Measurements from ENCODE around the gene MYMX.

The MYMX gene

GRCh38 chr6:44203955-44204354 is 12.8 kb upstream of the MYMX start:
- no peak overlapping the region for H3K4me3 ChIP-seq (ENCODE audit: low read length)
- H3K9me3 ChIP-seq (ENCODE audit: insufficient read depth, low read depth, low read length): no peaks in the 10 kb centered on the region
- H3K36me3 ChIP-seq (ENCODE audit: insufficient read depth, low read depth, low read length): no peaks in the 10 kb centered on the region
- peaks cover 27% of the 10 kb centered on the region for H3K4me1 ChIP-seq (ENCODE audit: insufficient read depth, low read length)
- no peaks in the 10 kb centered on the region for H3K27me3 ChIP-seq (ENCODE audit: insufficient read depth, low read length)
- no peak overlapping the region for H3K27ac ChIP-seq (ENCODE audit: low read length)
- H3K9ac ChIP-seq (ENCODE audit: low read depth, low read length): no peak overlapping the region

- Histone ChIP-seq H3K9me3 (ENCODE audit: insufficient read depth, low read depth, low read length) (no peaks in the 10 kb centered on the region), H3K27me3 (ENCODE audit: insufficient read depth, low read length) (no peaks in the 10 kb centered on the region), H3K4me3 (ENCODE audit: low read length) (no peak overlapping the region), H3K36me3 (ENCODE audit: insufficient read depth, low read depth, low read length) (no peaks in the 10 kb centered on the region), H3K27ac (ENCODE audit: low read length) (no peak overlapping the region), H3K4me1 (ENCODE audit: insufficient read depth, low read length) (peaks cover 16% of the 10 kb centered on the region), H3K9ac (ENCODE audit: low read depth, low read length) (no peak overlapping the region)
These were observed 8.8 kb upstream of the MYMX start for GRCh38 chr6:44207966-44208365.

DNA sequence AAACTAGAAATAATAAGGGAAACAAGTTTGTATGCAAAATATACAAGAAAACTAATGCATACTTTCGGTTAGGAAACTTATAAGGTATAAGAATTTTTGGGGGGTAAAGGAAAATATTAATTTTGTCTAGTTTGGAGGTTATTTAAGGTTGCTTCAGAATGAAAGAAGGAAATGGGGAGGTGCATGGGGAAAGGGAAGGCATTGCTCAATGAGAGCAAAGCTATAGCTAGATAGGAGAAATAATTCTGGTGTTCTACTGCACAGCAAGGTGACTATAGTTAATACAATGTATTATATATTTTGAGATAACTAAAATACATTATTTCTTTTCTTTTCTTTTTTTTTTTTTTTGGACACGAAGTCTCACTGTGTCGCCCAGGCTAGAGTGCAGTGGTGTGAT is 5.4 kb upstream of the MYMX start:
- no peaks in the 10 kb centered on the region for H3K9me3 ChIP-seq (ENCODE audit: insufficient read depth, low read depth, low read length)
- no peak overlapping the region for H3K4me3 ChIP-seq (ENCODE audit: low read length)
- H3K27me3 ChIP-seq (ENCODE audit: insufficient read depth, low read length): no peaks in the 10 kb centered on the region
- no peaks in the 10 kb centered on the region for H3K36me3 ChIP-seq (ENCODE audit: insufficient read depth, low read depth, low read length)
- no peak overlapping the region for H3K27ac ChIP-seq (ENCODE audit: low read length)
- peaks cover 4% of the 10 kb centered on the region; the same call in 1 of the 2 replicates for H3K4me1 ChIP-seq (ENCODE audit: insufficient read depth, low read length)
- no peak overlapping the region for H3K9ac ChIP-seq (ENCODE audit: low read depth, low read length)

- Histone ChIP-seq H3K27me3 (ENCODE audit: insufficient read depth, low read length) (peaks cover 3% of the 10 kb centered on the region), H3K4me1 (ENCODE audit: insufficient read depth, low read length) (peaks cover 19% of the 10 kb centered on the region), H3K9ac (ENCODE audit: low read depth, low read length) (no peak overlapping the region), H3K36me3 (ENCODE audit: insufficient read depth, low read depth, low read length) (no peaks in the 10 kb centered on the region), H3K9me3 (ENCODE audit: insufficient read depth, low read depth, low read length) (no peaks in the 10 kb centered on the region), H3K4me3 (ENCODE audit: low read length) (no peak overlapping the region), H3K27ac (ENCODE audit: low read length) (no peak overlapping the region)
These were observed 2.4 kb upstream of the MYMX start for GRCh38 chr6:44214307-44214706.

- Histone ChIP-seq H3K4me3 (ENCODE audit: low read length) (peak overlapping the region; percentile 70; the same call in 1 of the 2 replicates), H3K36me3 (ENCODE audit: insufficient read depth, low read depth, low read length) (no peaks in the 10 kb centered on the region), H3K4me1 (ENCODE audit: insufficient read depth, low read length) (peaks cover 27% of the 10 kb centered on the region), H3K27me3 (ENCODE audit: insufficient read depth, low read length) (peaks cover 3% of the 10 kb centered on the region), H3K9me3 (ENCODE audit: insufficient read depth, low read depth, low read length) (no peaks in the 10 kb centered on the region), H3K27ac (ENCODE audit: low read length) (no peak overlapping the region), H3K9ac (ENCODE audit: low read depth, low read length) (peak overlapping the region; percentile 85; the same call in 1 of the 2 replicates)
These were observed 812 bp downstream of the MYMX start for GRCh38 chr6:44217332-44218143.

DNA sequence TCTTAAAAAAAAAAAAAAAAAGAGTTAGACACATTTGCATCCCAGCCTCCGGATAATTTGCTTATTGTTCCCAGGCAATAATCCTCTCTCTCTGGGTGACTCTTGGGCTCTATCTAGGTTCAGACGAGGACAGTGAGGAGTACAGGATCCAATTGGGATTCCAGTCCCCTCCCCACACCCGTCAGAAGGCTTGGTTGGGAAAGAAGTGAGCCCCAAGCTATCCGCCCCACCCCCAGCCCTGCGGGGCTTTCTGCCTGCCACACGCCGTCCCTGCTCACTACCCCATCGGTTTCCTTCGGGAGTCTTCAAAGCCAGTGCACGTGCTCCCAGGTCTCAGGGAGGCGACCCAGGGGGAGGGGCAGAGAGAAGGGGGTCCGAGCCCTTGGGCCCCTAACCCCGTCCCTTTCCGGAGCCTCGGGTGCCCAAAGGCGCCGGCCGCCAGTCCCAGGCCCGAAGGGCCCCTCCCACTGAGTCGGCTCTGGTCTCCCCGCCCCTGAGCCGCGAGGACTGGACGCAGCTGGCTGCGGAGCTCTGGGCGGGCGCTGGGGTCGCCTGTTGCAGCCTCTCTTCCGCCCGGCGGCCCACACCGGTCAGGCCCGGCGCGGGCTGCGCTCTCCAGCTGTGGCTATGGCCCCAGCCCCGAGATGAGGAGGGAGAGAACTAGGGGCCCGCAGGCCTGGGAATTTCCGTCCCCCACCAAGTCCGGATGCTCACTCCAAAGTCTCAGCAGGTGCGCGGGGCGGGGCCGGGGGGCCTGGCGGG is 2.5 kb downstream of the MYMX start:
- peaks cover 3% of the 10 kb centered on the region for H3K27me3 ChIP-seq (ENCODE audit: insufficient read depth, low read length)
- peak overlapping the region; percentile 70 for H3K4me3 ChIP-seq (ENCODE audit: low read length)
- no peaks in the 10 kb centered on the region for H3K36me3 ChIP-seq (ENCODE audit: insufficient read depth, low read depth, low read length)
- no peaks in the 10 kb centered on the region for H3K9me3 ChIP-seq (ENCODE audit: insufficient read depth, low read depth, low read length)
- peaks cover 30% of the 10 kb centered on the region for H3K4me1 ChIP-seq (ENCODE audit: insufficient read depth, low read length)
- peak overlapping the region; percentile 87 for H3K27ac ChIP-seq (ENCODE audit: low read length)
- H3K9ac ChIP-seq (ENCODE audit: low read depth, low read length): peak overlapping the region; percentile 85

GRCh38 chr6:44219815-44220784 is 3.4 kb downstream of the MYMX start:
- Histone ChIP-seq H3K27me3 (ENCODE audit: insufficient read depth, low read length) (peaks cover 3% of the 10 kb centered on the region), H3K4me3 (ENCODE audit: low read length) (peak overlapping the region; percentile 55), H3K9me3 (ENCODE audit: insufficient read depth, low read depth, low read length) (no peaks in the 10 kb centered on the region), H3K36me3 (ENCODE audit: insufficient read depth, low read depth, low read length) (no peaks in the 10 kb centered on the region), H3K9ac (ENCODE audit: low read depth, low read length) (peak overlapping the region; percentile 62; the same call in 1 of the 2 replicates), H3K27ac (ENCODE audit: low read length) (no peak overlapping the region), H3K4me1 (ENCODE audit: insufficient read depth, low read length) (peaks cover 37% of the 10 kb centered on the region)

- Histone ChIP-seq H3K4me1 (ENCODE audit: insufficient read depth, low read length) (peaks cover 43% of the 10 kb centered on the region), H3K9ac (ENCODE audit: low read depth, low read length) (no peak overlapping the region), H3K36me3 (ENCODE audit: insufficient read depth, low read depth, low read length) (no peaks in the 10 kb centered on the region), H3K27me3 (ENCODE audit: insufficient read depth, low read length) (peaks cover 3% of the 10 kb centered on the region), H3K9me3 (ENCODE audit: insufficient read depth, low read depth, low read length) (no peaks in the 10 kb centered on the region), H3K4me3 (ENCODE audit: low read length) (no peak overlapping the region), H3K27ac (ENCODE audit: low read length) (no peak overlapping the region)
These were observed 4.2 kb downstream of the MYMX start for GRCh38 chr6:44220913-44221290.

DNA sequence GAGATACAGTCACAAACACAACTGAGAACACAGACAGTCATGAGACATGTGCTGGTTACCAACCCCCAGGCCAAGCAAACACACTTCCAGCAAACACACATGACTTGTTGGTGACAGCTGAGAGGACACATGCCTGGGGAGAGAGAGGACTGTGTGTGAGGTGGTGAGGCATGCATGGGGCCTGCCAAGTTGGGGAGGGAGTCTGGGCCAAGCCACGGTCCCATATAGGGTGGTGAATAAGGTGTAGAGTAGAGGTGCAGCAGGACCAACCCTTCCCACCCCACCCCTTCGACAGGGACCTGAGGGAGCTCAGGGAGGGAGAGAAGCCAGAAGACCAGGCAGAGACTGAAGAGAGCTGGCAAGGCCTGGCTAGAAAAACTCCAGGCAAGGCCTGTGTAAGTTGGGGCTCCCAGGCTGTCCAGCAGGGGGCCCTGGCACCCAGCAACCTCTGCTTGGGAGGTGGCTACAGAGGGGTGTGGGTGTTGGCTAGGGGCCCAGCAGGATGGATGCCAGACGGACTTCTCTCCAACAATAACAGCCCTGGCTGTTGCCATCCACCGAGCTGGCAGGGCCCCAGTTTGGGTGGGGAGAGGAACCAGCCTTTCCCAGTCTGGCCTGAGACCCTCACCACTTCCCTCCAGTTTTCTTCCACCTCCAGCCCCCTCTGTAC is 4.7 kb downstream of the MYMX start:
- Histone ChIP-seq H3K9me3 (ENCODE audit: insufficient read depth, low read depth, low read length) (no peaks in the 10 kb centered on the region), H3K4me1 (ENCODE audit: insufficient read depth, low read length) (peaks cover 48% of the 10 kb centered on the region), H3K4me3 (ENCODE audit: low read length) (0 out of 2 replicates have a peak overlapping the region, but pooled peaks have one; percentile 4), H3K27ac (ENCODE audit: low read length) (no peak overlapping the region), H3K27me3 (ENCODE audit: insufficient read depth, low read length) (peaks cover 3% of the 10 kb centered on the region), H3K36me3 (ENCODE audit: insufficient read depth, low read depth, low read length) (no peaks in the 10 kb centered on the region), H3K9ac (ENCODE audit: low read depth, low read length) (peak overlapping the region; percentile 63; the same call in 1 of the 2 replicates)

GRCh38 chr6:44221961-44222335 is 5.2 kb downstream of the MYMX start:
- H3K27me3 ChIP-seq (ENCODE audit: insufficient read depth, low read length): peaks cover 3% of the 10 kb centered on the region
- H3K27ac ChIP-seq (ENCODE audit: low read length): no peak overlapping the region
- H3K4me3 ChIP-seq (ENCODE audit: low read length): 0 out of 2 replicates have a peak overlapping the region, but pooled peaks have one; percentile 4
- H3K9me3 ChIP-seq (ENCODE audit: insufficient read depth, low read depth, low read length): no peaks in the 10 kb centered on the region
- peaks cover 48% of the 10 kb centered on the region for H3K4me1 ChIP-seq (ENCODE audit: insufficient read depth, low read length)
- peaks cover 3% of the 10 kb centered on the region; the same call in 1 of the 2 replicates for H3K36me3 ChIP-seq (ENCODE audit: insufficient read depth, low read depth, low read length)
- peak overlapping the region; percentile 63; the same call in 1 of the 2 replicates for H3K9ac ChIP-seq (ENCODE audit: low read depth, low read length)
